Activated CD8-positive, alpha-beta T cell treated with anti-CD3 and anti-CD28 coated beads for 36 hours (primary cell): Measurements from ENCODE around the gene LRIG1. TPM values are rescaled to one million over a fixed set of nuclear protein-coding genes. Genes with fewer than 3 reads are reported as not detected.
A peak's percentile ranks its signal among the peaks of the same experiment; 100 is the strongest.

Experiments used
- ATAC-seq: fragments of 200-7000 bp; cut with Tn5 transposase; one replicate; pipeline ENCODE4 v1.10.0; 2021; ENCODE audit warnings: mild to moderate bottlenecking, moderate library complexity
- CTCF ChIA-PET: fragments of 350-600 bp; sonication (Branson Sonifier 250); formaldehyde crosslinking; loops from one replicate; lab custom pipeline; 2021; ENCODE audit warnings: antibody characterized with exemption; lab: Charles Lee
- POLR2A ChIA-PET: fragments of 350-600 bp; sonication (Branson Sonifier 250); formaldehyde crosslinking; loops from one replicate; lab custom pipeline; 2021; ENCODE audit warnings: antibody characterized with exemption; lab: Charles Lee
- DNase-seq: peaks from one replicate; pipeline ENCODE4 v3.0.0-alpha.2; 2020
- H3K27ac Mint-ChIP-seq: one replicate; pipeline ENCODE4 v1.8.0; 2021; ENCODE audit warnings: mild to moderate bottlenecking, mixed read lengths
- H3K27me3 Mint-ChIP-seq: one replicate; pipeline ENCODE4 v1.8.0; 2021; ENCODE audit warnings: mixed read lengths
- H3K36me3 Mint-ChIP-seq: one replicate; pipeline ENCODE4 v1.8.0; 2021; ENCODE audit warnings: low read depth, mixed read lengths
- H3K4me1 Mint-ChIP-seq: one replicate; pipeline ENCODE4 v1.8.0; 2021; ENCODE audit warnings: low read depth, mixed read lengths
- H3K4me3 Mint-ChIP-seq: one replicate; pipeline ENCODE4 v1.8.0; 2021; ENCODE audit warnings: mild to moderate bottlenecking, moderate library complexity, mixed read lengths
- H3K9me3 Mint-ChIP-seq: one replicate; pipeline ENCODE4 v1.8.0; 2021; ENCODE audit warnings: mixed read lengths
- CTCF ChIP-seq: fragments of 200-600 bp; IDR thresholded peaks from one replicate; pipeline ENCODE4 v1.8.0; 2022; ENCODE audit warnings: antibody characterized with exemption, mild to moderate bottlenecking
- intact Hi-C: fragments of 100-400 bp; cut with micrococcal nuclease; formaldehyde crosslinking; loops from one replicate; pipeline ENCODE4 v1.10.0; 2022
- total RNA-seq, 2 experiments: library from RNA; stranded (reverse); gene quantifications; one replicate each; pipeline ENCODE4 v1.2.3, GENCODE V29; 2021

The LRIG1 gene
- total RNA-seq, 2 experiments from 2014 or later: 12.7 to 13.0 TPM

- ChIA-PET POLR2A (no interaction called here), CTCF (no interaction called here)
- Mint-ChIP-seq H3K27ac (no peak overlapping the region), H3K9me3 (peaks cover 9% of the 10 kb centered on the region), H3K4me3 (no peak overlapping the region), H3K27me3 (no peaks in the 10 kb centered on the region), H3K36me3 (peaks cover 16% of the 10 kb centered on the region), H3K4me1 (peaks cover 11% of the 10 kb centered on the region)
- TF ChIP-seq CTCF: no peak
- ATAC-seq (no peak), DNase-seq (no peak)
- intact Hi-C loops: no loop called here
Measured at GRCh38 chr3:66415867-66416428, 84.9 kb downstream of the LRIG1 start.

DNA sequence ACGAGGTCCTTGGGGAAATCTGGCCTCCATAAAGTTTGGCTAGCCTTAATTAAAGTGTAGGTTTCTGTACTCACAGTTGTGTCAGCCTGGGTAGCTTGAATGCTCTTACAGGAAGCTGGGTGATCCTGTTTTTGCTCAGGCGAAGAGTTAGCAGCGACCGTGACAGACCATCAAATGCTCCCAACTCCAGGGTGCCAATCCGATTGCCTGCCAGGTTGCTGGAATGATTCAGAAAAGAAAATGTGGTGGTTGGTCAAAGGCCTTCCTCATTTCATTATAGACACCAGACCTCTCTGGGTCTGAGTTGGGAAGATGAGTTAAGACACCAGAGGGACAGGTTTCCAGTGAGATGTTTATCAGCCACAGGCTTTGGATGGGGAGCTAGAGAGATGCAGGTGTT is 86.0 kb downstream of the LRIG1 start:
- Mint-ChIP-seq H3K9me3 (peaks cover under 1% of the 10 kb centered on the region), H3K36me3 (peaks cover 6% of the 10 kb centered on the region), H3K4me1 (peaks cover 7% of the 10 kb centered on the region), H3K4me3 (no peak overlapping the region), H3K27me3 (no peaks in the 10 kb centered on the region), H3K27ac (no peak overlapping the region)
- no peak for TF ChIP-seq CTCF
- POLR2A ChIA-PET: no interaction called here
- ATAC-seq: no peak
- CTCF ChIA-PET: no interaction called here
- DNase-seq: no peak
- intact Hi-C loops: no loop called here

DNA sequence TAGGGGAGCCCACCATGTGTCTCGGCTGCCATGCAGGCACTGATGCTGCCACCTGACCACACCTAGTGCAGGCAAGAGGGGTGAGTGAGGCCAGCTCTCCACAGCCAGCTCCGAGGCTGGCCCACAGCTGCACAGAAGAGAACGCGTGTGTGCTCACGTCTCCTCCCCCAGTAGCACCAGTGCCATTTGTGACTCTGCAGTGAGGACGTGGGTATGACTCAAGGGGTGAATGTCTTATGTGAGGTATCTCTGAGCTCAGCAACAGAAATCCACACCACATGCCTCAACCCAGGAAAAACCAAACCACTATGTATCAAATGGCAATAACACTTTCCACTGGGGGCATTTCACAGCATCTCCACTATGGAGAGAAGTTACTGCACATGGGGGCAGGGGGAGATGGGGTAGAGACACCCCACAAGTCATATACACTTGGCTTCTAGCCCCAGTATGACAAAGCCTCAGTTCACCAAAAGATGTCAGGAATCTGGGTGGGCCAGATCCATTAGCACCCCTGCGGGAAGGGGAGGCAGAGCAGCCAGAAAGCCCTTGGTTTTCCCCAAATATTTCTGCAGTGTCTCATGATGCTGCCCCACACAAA is 87.6 kb downstream of the LRIG1 start:
- no peak for TF ChIP-seq CTCF
- POLR2A ChIA-PET: no interaction called here
- Mint-ChIP-seq H3K4me1 (peaks cover 7% of the 10 kb centered on the region), H3K27me3 (no peaks in the 10 kb centered on the region), H3K36me3 (peaks cover 3% of the 10 kb centered on the region), H3K27ac (peak overlapping the region; percentile 34), H3K9me3 (no peaks in the 10 kb centered on the region), H3K4me3 (no peak overlapping the region)
- ATAC-seq: peak; percentile 51
- intact Hi-C loops: no loop called here
- DNase-seq: no peak
- CTCF ChIA-PET: no interaction called here

DNA sequence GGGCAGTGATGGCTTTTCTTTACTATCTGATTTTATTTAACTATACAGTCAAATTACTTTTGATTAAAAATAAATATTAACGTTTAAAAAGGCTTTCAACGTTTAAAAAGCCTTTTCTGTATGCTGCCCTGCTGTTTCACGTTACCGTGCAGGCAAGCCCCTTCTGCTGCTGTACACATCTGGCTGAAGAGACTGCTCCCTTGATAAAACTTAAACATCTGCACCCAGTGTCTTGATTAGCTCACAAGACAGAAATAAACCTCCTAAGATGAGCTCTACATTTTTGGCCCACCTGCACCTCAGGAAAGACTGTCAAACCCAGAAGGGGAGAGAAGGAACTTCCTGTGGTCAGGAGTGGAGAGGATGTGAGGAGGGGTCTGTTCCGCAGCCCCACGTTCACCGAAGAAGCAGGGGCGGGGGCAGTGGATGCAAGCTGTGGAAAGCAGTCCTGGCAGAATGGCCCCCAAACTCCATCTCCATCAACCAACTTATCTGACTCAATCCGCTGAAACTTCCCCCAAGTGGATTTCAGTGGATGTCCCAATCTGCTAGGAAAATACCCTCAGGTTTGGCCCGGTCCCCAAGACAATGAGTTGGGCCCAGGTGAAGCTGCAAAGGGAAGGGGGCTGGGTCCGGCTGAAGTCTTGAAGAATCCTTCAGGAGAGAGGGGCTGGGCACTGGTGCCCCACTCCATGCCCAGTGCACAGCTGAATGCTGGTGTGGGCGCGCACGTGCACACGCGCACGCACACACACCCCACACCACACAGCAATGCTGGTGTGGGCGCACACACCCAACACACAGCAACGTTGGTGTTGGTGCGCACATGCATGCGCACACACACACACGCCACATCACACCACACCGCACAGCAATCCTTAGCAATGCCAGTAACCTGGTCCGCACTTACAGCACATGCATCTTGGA is 88.6 kb downstream of the LRIG1 start:
- no peaks in the 10 kb centered on the region for H3K27me3 Mint-ChIP-seq
- peaks cover 9% of the 10 kb centered on the region for H3K4me1 Mint-ChIP-seq
- no peak overlapping the region for H3K4me3 Mint-ChIP-seq
- POLR2A ChIA-PET: no interaction called here
- intact Hi-C loops: no loop called here
- no peak for ATAC-seq
- TF ChIP-seq CTCF: no peak
- DNase-seq: no peak
- no peaks in the 10 kb centered on the region for H3K9me3 Mint-ChIP-seq
- peaks cover 3% of the 10 kb centered on the region for H3K36me3 Mint-ChIP-seq
- no peak overlapping the region for H3K27ac Mint-ChIP-seq
- CTCF ChIA-PET: interaction anchor here (0.9 to 1.5 kb wide), 2 partner anchors 34 to 410 kb away, joined by 3 read pairs; no protein-coding TSS in a partner anchor

DNA sequence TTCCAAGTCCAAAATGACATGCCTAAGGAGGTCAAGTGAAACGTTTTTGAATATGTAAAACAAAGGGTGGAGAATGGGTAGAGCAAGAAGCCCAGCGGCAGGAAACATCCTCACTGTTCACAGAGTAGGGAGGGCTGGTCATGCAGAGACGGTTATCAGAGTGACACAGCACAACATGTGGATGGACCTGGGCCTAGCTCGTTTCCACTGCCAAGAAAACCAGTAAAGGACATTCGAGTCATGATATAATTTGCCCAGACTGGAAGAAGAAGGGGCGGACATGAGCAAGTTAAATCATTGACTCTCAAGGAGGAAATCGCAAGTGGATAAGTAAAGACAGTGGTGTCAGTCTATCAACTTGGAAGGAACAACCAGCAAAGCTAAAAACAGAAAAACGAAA is 89.3 kb downstream of the LRIG1 start:
- DNase-seq: no peak
- Mint-ChIP-seq H3K9me3 (no peaks in the 10 kb centered on the region), H3K27me3 (no peaks in the 10 kb centered on the region), H3K4me1 (peaks cover 9% of the 10 kb centered on the region), H3K36me3 (peaks cover 3% of the 10 kb centered on the region), H3K27ac (no peak overlapping the region), H3K4me3 (no peak overlapping the region)
- ATAC-seq: no peak
- no peak for TF ChIP-seq CTCF
- CTCF ChIA-PET: interaction anchor here (0.9 to 1.5 kb wide), 2 partner anchors 33 to 411 kb away, joined by 3 read pairs; no protein-coding TSS in a partner anchor
- intact Hi-C loops: no loop called here
- POLR2A ChIA-PET: no interaction called here
